Neural cell (in vitro differentiated cells): ENCODE data around the gene BORA. TPM values are rescaled to one million over a fixed set of nuclear protein-coding genes. Genes with fewer than 3 reads are reported as not detected.

Experiments used
- H2AFZ ChIP-seq: fragments of 200-600, 300-800 bp; sonication (generic), shearing (Covaris generic); 2 replicates; pipeline ENCODE4 v1.6.0; 2014; ENCODE audit warnings: low read depth, mild to moderate bottlenecking, antibody characterized with exemption, low read length, moderate library complexity
- H3F3A ChIP-seq: fragments of 200-600 bp; shearing (Covaris generic); 2 replicates; pipeline ENCODE4 v1.6.1; 2016; ENCODE audit warnings: mild to moderate bottlenecking, moderate library complexity, mixed read lengths, antibody characterized with exemption, low read length; ENCODE audit not compliant: insufficient read depth, poor library complexity, severe bottlenecking
- H3K27ac ChIP-seq: fragments of 200-600, 300-800 bp; sonication (generic), shearing (Covaris generic); 2 replicates; pipeline ENCODE4 v1.5.1; 2014; ENCODE audit warnings: mild to moderate bottlenecking, low read length, moderate library complexity
- H3K27me3 ChIP-seq: fragments of 300-800, 200-600 bp; sonication (generic), shearing (Covaris generic); 2 replicates; pipeline ENCODE4 v1.6.0; 2014; ENCODE audit warnings: mild to moderate bottlenecking, low read depth, low read length, moderate library complexity; ENCODE audit not compliant: insufficient read depth
- H3K36me3 ChIP-seq: fragments of 300-800, 200-600 bp; sonication (generic), shearing (Covaris generic); 2 replicates; pipeline ENCODE4 v1.5.1; 2014; ENCODE audit warnings: mild to moderate bottlenecking, antibody characterized with exemption, low read length, moderate library complexity; ENCODE audit not compliant: insufficient read depth
- H3K4me2 ChIP-seq: fragments of 300-800, 200-600 bp; sonication (generic), shearing (Covaris generic); 2 replicates; pipeline ENCODE4 v1.6.0; 2014; ENCODE audit warnings: mild to moderate bottlenecking, low read length
- H3K4me3 ChIP-seq: fragments of 300-800, 200-600 bp; sonication (generic), shearing (Covaris generic); 2 replicates; pipeline ENCODE4 v1.5.1; 2014; ENCODE audit warnings: mild to moderate bottlenecking, low read length, moderate library complexity
- H3K79me2 ChIP-seq: fragments of 200-600 bp; shearing (Covaris generic); replicated peaks from 2 replicates; pipeline ENCODE4 v1.6.0; 2014; ENCODE audit warnings: mild to moderate bottlenecking, low read length, moderate library complexity; ENCODE audit not compliant: insufficient read depth
- H3K9ac ChIP-seq: fragments of 300-800, 200-600 bp; sonication (generic), shearing (Covaris generic); 2 replicates; pipeline ENCODE4 v1.6.1; 2016; ENCODE audit warnings: mild to moderate bottlenecking, low read length, mixed read lengths
- H3K9me2 ChIP-seq: fragments of 200-600 bp; shearing (Covaris generic); 2 replicates; pipeline ENCODE4 v1.6.1; 2016; ENCODE audit warnings: mild to moderate bottlenecking, low read length, mixed read lengths; ENCODE audit not compliant: insufficient read depth
- H3K9me3 ChIP-seq: fragments of 200-600, 300-800 bp; sonication (generic), shearing (Covaris generic); 2 replicates; pipeline ENCODE4 v1.6.1; 2016; ENCODE audit warnings: mild to moderate bottlenecking, mixed run types, low read length, moderate library complexity, mixed read lengths
- H4K20me1 ChIP-seq: fragments of 200-600 bp; shearing (Covaris generic); 2 replicates; pipeline ENCODE4 v1.6.1; 2016; ENCODE audit warnings: mild to moderate bottlenecking, mixed run types; ENCODE audit not compliant: insufficient read depth
- CTCF ChIP-seq: fragments of 450-650 bp; IDR thresholded peaks from 2 replicates; pipeline ENCODE4 v1.5.1; 2014; ENCODE audit warnings: antibody characterized with exemption, mild to moderate bottlenecking, moderate library complexity; ENCODE audit not compliant: poor library complexity, severe bottlenecking
- EP300 ChIP-seq: fragments of 450-650 bp; conservative IDR thresholded peaks from 2 replicates; pipeline ENCODE4 v1.6.1; 2014; ENCODE audit warnings: antibody characterized with exemption, mild to moderate bottlenecking, moderate library complexity; ENCODE audit not compliant: poor library complexity, severe bottlenecking
- EZH2 ChIP-seq: fragments of 200-600, 300-800 bp; shearing (Covaris generic), sonication (generic); IDR thresholded peaks from 2 replicates; pipeline ENCODE4 v1.6.1; 2014; ENCODE audit warnings: antibody characterized with exemption, low read length, borderline replicate concordance, mild to moderate bottlenecking; ENCODE audit not compliant: insufficient read depth, poor library complexity, severe bottlenecking
- MXI1 ChIP-seq: fragments of 450-650 bp; conservative IDR thresholded peaks from 2 replicates; pipeline ENCODE4 v1.6.1; 2014; ENCODE audit warnings: antibody characterized with exemption, mild to moderate bottlenecking; ENCODE audit not compliant: poor library complexity, severe bottlenecking
- POLR2AphosphoS5 ChIP-seq: IDR thresholded peaks from 2 replicates; pipeline ENCODE4 v1.6.1; 2012
- RAD21 ChIP-seq: fragments of 450-650 bp; conservative IDR thresholded peaks from 2 replicates; pipeline ENCODE4 v1.6.1; 2014; ENCODE audit warnings: antibody characterized with exemption, mild to moderate bottlenecking, moderate library complexity
- SMC3 ChIP-seq: fragments of 450-650 bp; conservative IDR thresholded peaks from 2 replicates; pipeline ENCODE4 v1.6.1; 2014; ENCODE audit warnings: antibody characterized with exemption, mild to moderate bottlenecking, moderate library complexity; ENCODE audit not compliant: poor library complexity
- TAF1 ChIP-seq: IDR thresholded peaks from 2 replicates; pipeline ENCODE4 v1.6.1; 2012; ENCODE audit warnings: low read depth
- polyA plus RNA-seq: library from polyadenylated mRNA; depleted of rRNA; stranded (reverse); fragments of >200 nt; gene quantifications from 2 replicates; pipeline ENCODE4 v1.2.3, GENCODE V29; 2014
- TF ChIP-seq, protein P1 (sequence below): IDR thresholded peaks from 2 replicates; pipeline ENCODE4 v1.6.1; 2012; ENCODE audit warnings: borderline replicate concordance

The BORA gene
- polyA plus RNA-seq, 1 donor from 2014 or later, result 3.7 TPM

DNA sequence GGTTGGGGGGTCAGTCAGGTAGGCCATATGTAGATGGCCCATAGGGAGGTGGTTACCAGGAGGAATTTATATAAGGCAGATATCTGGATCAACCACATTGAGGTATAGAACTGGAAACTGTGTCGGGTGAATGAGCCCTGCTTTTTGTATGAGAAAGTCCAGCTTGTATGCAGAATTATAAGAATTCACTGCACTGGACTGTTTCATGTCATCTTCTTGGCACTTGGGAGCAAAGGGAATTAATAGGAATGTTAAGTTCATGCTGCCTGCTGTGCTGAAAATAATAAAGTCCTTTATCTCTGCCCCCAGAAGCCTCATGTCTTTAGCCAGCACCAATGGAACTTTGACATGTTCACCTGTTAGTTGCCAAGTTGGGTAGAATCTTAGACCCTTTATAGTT lies 12.3 kb downstream of the BORA start:
- Histone ChIP-seq H3K9me3 (no peaks in the 10 kb centered on the region), H3K4me3 (no peak overlapping the region), H3K9ac (no peak overlapping the region), H4K20me1 (no peaks in the 10 kb centered on the region), H3K27me3 (no peaks in the 10 kb centered on the region), H3K4me2 (no peak overlapping the region), H3K36me3 (no peaks in the 10 kb centered on the region), H3K9me2 (no peaks in the 10 kb centered on the region), H3K79me2 (no peaks in the 10 kb centered on the region), H3K27ac (no peak overlapping the region), H3F3A (no peaks in the 10 kb centered on the region), H2AFZ (no peak overlapping the region)
- TF ChIP-seq SMC3 (no peak), POLR2AphosphoS5 (no peak), EZH2 (no peak), RAD21 (no peak), MXI1 (no peak), EP300 (no peak), TAF1 (no peak), CTCF (no peak)
- TF ChIP-seq, protein P1, sequence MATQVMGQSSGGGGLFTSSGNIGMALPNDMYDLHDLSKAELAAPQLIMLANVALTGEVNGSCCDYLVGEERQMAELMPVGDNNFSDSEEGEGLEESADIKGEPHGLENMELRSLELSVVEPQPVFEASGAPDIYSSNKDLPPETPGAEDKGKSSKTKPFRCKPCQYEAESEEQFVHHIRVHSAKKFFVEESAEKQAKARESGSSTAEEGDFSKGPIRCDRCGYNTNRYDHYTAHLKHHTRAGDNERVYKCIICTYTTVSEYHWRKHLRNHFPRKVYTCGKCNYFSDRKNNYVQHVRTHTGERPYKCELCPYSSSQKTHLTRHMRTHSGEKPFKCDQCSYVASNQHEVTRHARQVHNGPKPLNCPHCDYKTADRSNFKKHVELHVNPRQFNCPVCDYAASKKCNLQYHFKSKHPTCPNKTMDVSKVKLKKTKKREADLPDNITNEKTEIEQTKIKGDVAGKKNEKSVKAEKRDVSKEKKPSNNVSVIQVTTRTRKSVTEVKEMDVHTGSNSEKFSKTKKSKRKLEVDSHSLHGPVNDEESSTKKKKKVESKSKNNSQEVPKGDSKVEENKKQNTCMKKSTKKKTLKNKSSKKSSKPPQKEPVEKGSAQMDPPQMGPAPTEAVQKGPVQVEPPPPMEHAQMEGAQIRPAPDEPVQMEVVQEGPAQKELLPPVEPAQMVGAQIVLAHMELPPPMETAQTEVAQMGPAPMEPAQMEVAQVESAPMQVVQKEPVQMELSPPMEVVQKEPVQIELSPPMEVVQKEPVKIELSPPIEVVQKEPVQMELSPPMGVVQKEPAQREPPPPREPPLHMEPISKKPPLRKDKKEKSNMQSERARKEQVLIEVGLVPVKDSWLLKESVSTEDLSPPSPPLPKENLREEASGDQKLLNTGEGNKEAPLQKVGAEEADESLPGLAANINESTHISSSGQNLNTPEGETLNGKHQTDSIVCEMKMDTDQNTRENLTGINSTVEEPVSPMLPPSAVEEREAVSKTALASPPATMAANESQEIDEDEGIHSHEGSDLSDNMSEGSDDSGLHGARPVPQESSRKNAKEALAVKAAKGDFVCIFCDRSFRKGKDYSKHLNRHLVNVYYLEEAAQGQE, result no peak

DNA sequence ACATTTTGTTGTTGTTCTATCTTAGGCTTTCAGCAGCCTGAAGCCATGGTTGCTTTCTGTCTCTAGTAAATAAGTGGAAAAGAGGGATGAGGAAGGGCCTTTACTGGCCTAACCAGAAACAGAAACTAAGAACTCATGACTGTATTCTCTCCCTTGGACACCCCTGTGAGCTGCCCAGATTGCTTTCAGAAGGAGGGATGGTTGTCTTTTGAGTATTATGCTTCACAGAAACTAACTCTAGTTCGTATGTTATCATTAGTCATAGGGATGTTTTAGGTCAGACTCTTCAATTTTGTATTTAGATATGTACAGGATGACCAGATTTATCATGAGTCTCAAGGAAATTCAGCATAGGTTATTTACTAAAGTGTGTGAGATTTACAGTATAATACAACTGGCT lies 17.5 kb downstream of the BORA start:
- no peak overlapping the region for H3K4me3 ChIP-seq
- no peaks in the 10 kb centered on the region for H3K9me3 ChIP-seq
- no peak overlapping the region for H3K9ac ChIP-seq
- H3K36me3 ChIP-seq, result no peaks in the 10 kb centered on the region
- H3K27me3 ChIP-seq, result no peaks in the 10 kb centered on the region
- no peaks in the 10 kb centered on the region for H3F3A ChIP-seq
- H3K79me2 ChIP-seq, result no peaks in the 10 kb centered on the region
- TF ChIP-seq EP300, result no peak
- TF ChIP-seq RAD21, result no peak
- no peaks in the 10 kb centered on the region for H4K20me1 ChIP-seq
- H3K4me2 ChIP-seq, result no peak overlapping the region
- H3K9me2 ChIP-seq, result no peaks in the 10 kb centered on the region
- H2AFZ ChIP-seq, result no peak overlapping the region
- no peak overlapping the region for H3K27ac ChIP-seq

GRCh38 chr13:72751220-72751619 lies 23.5 kb downstream of the BORA start:
- no peaks in the 10 kb centered on the region for H3F3A ChIP-seq
- H3K27me3 ChIP-seq, result no peaks in the 10 kb centered on the region
- H3K9me3 ChIP-seq, result no peaks in the 10 kb centered on the region
- TF ChIP-seq TAF1, result no peak
- no peak for TF ChIP-seq RAD21
- H3K9me2 ChIP-seq, result no peaks in the 10 kb centered on the region
- H2AFZ ChIP-seq, result no peak overlapping the region
- no peaks in the 10 kb centered on the region for H3K79me2 ChIP-seq
- no peaks in the 10 kb centered on the region for H4K20me1 ChIP-seq
- no peak overlapping the region for H3K9ac ChIP-seq
- no peak overlapping the region for H3K4me2 ChIP-seq
- no peak overlapping the region for H3K4me3 ChIP-seq
- H3K36me3 ChIP-seq, result no peaks in the 10 kb centered on the region
- H3K27ac ChIP-seq, result no peak overlapping the region
